Liver (tissue), 9 donors: ENCODE measurements around the gene BRD1. TPM values are rescaled to one million over a fixed set of nuclear protein-coding genes. Genes with fewer than 3 reads are reported as not detected.

Experiments used
- DNase-seq: peaks from one replicate; pipeline ENCODE4 v3.0.0-alpha.2; 2017; ENCODE audit warnings: low spot score
- H3K27ac ChIP-seq, 2 donors: one replicate each; pipeline ENCODE4 v1.7.0; 2013; ENCODE audit warnings: inconsistent platforms in 2 of 2, low read length in 2 of 2, control low read depth in 1 of 2, low read depth in 1 of 2, mild to moderate bottlenecking in 1 of 2
- H3K27me3 ChIP-seq, 4 donors: one replicate each; pipeline versions ENCODE4 v1.6.1 to v1.7.0; 2013; ENCODE audit warnings: low read length in 3 of 4, inconsistent platforms in 1 of 4, mild to moderate bottlenecking in 1 of 4, moderate library complexity in 1 of 4; ENCODE audit not compliant: control insufficient read depth in 4 of 4, insufficient read depth in 4 of 4
- H3K36me3 ChIP-seq, 4 donors: one replicate each; pipeline versions ENCODE4 v1.6.1 to v1.7.0; 2013; ENCODE audit warnings: low read length in 3 of 4, mild to moderate bottlenecking in 3 of 4, low read depth in 1 of 4, moderate library complexity in 1 of 4; ENCODE audit not compliant: control insufficient read depth in 4 of 4, insufficient read depth in 3 of 4
- H3K4me1 ChIP-seq, 4 donors: one replicate each; pipeline versions ENCODE4 v1.6.1 to v1.7.0; 2013; ENCODE audit warnings: low read length in 3 of 4, mild to moderate bottlenecking in 3 of 4, moderate library complexity in 1 of 4; ENCODE audit not compliant: control insufficient read depth in 4 of 4, insufficient read depth in 4 of 4
- H3K4me3 ChIP-seq, 3 donors: one replicate each; pipeline versions ENCODE4 v1.6.1 to v1.7.0; 2013; ENCODE audit warnings: low read length in 3 of 3, control low read depth in 1 of 3, low read depth in 1 of 3, mild to moderate bottlenecking in 1 of 3
- H3K9ac ChIP-seq, 2 donors: one replicate each; pipeline ENCODE4 v1.7.0; 2013; ENCODE audit warnings: low read length in 2 of 2, mild to moderate bottlenecking in 2 of 2, moderate library complexity in 2 of 2, control low read depth in 1 of 2, low read depth in 1 of 2
- H3K9me3 ChIP-seq, 4 donors: one replicate each; pipeline versions ENCODE4 v1.6.1 to v1.7.0; 2013; ENCODE audit warnings: low read length in 3 of 4; ENCODE audit not compliant: control insufficient read depth in 4 of 4
- ATF3 ChIP-seq: IDR thresholded peaks from 2 replicates; pipeline ENCODE4 v1.6.1; 2016; ENCODE audit warnings: antibody characterized with exemption
- CTCF ChIP-seq: fragments of 150-350 bp; IDR thresholded peaks from 2 replicates; pipeline ENCODE4 v1.5.1; 2017; ENCODE audit warnings: improper control_type of control experiment, low read depth, low read length; ENCODE audit not compliant: missing input control
- EGR1 ChIP-seq, 2 donors: IDR thresholded peaks; 2 replicates each; pipeline ENCODE4 v1.6.1; 2016 to 2018; ENCODE audit warnings: antibody characterized with exemption in 2 of 2, low read depth in 2 of 2
- HNF4G ChIP-seq: IDR thresholded peaks from 2 replicates; pipeline ENCODE4 v1.6.1; 2016; ENCODE audit warnings: antibody characterized with exemption
- JUND ChIP-seq, 2 donors: IDR thresholded peaks; 2 replicates each; pipeline ENCODE4 v1.6.1; 2016; ENCODE audit warnings: antibody characterized with exemption in 2 of 2
- MAX ChIP-seq: IDR thresholded peaks from 2 replicates; pipeline ENCODE4 v1.6.1; 2016; ENCODE audit warnings: antibody characterized with exemption
- NR2F2 ChIP-seq: IDR thresholded peaks from 2 replicates; pipeline ENCODE4 v1.6.1; 2016; ENCODE audit warnings: antibody characterized with exemption
- RXRA ChIP-seq, 2 donors: IDR thresholded peaks; 2 replicates each; pipeline ENCODE4 v1.6.1; 2017 to 2018; ENCODE audit warnings: antibody characterized with exemption in 2 of 2, mild to moderate bottlenecking in 1 of 2
- SP1 ChIP-seq: IDR thresholded peaks from 2 replicates; pipeline ENCODE4 v1.6.1; 2018; ENCODE audit warnings: antibody characterized with exemption, mild to moderate bottlenecking
- WGBS: extraction: QIAGEN DNeasy Blood & Tissue Kit; methylation state at CpG from one replicate; pipeline ENCODE4 v1.1.7; 2013; 5-methylcytosine and 5-hydroxymethylcytosine counted together
- polyA plus RNA-seq, 2 donors: library from polyadenylated mRNA; stranded (reverse) in 1 of 2; unstranded in 1 of 2; fragments of 200-250 nt in 1 of 2; fragments of >200 nt in 1 of 2; fragmentation: Nextera tagmentation in 1 of 2; extraction: Ambion mirVana in 1 of 2; gene quantifications; one replicate each; pipeline versions ENCODE4 v1.2.1 to v1.2.3, GENCODE V29; 2013 to 2015
- total RNA-seq, 2 donors: library from RNA; depleted of rRNA; stranded (reverse); fragments of >200 nt; gene quantifications; one replicate each; pipeline ENCODE4 v1.2.3, GENCODE V29; 2014
- TF ChIP-seq, protein P1 (sequence below): IDR thresholded peaks from 2 replicates; pipeline ENCODE4 v1.6.1; 2016; ENCODE audit warnings: antibody characterized with exemption
- donor health status: healthy.
- donor health status: healthy.
- donor health status: healthy.
- donor health status: healthy.
- donor health status: healthy.

The BRD1 gene
- total and polyA plus RNA-seq, 4 donors = 3.3 to 20.7 (median 11.6) TPM

DNA sequence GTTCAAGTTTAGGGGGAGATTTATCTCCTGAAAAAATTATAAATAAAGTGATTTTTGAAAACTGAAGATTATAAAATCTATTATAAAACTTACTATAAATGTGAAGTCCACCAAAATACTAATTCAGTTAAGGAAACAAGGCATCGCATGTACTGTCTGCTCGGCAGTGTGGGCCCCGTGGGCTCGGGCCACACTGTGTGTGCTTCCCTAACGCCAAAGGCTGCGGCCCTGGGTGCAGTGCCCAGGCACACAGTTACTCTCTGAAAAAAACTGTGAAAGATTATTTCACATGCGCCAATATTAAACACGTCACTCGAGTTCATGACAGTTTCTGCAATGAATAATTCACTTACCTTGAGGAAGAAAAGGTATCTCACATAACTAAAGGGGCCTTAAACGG is 39.8 kb downstream of the BRD1 start:
- DNase-seq = no peak
- Histone ChIP-seq H3K4me3 (no peak overlapping the region), H3K9me3 (no peaks in the 10 kb centered on the region), H3K27ac (peak overlapping the region in 1 of 2 donors; percentile 13), H3K4me1 (peaks cover 8 to 24% (median 17%) of the 10 kb centered on the region in 4 donors), H3K9ac (no peak overlapping the region), H3K36me3 (peaks cover 7 to 59% (median 32%) of the 10 kb centered on the region in 4 donors), H3K27me3 (no peaks in the 10 kb centered on the region)
- TF ChIP-seq EGR1 (IDR thresholded peaks at IDR 0.05; ENCODE audit: low read depth in 2 of 2) = no peak
- no peak for TF ChIP-seq HNF4G
- no peak for TF ChIP-seq ATF3
- TF ChIP-seq RXRA (IDR thresholded peaks at IDR 0.05) = no peak
- TF ChIP-seq, protein P1, sequence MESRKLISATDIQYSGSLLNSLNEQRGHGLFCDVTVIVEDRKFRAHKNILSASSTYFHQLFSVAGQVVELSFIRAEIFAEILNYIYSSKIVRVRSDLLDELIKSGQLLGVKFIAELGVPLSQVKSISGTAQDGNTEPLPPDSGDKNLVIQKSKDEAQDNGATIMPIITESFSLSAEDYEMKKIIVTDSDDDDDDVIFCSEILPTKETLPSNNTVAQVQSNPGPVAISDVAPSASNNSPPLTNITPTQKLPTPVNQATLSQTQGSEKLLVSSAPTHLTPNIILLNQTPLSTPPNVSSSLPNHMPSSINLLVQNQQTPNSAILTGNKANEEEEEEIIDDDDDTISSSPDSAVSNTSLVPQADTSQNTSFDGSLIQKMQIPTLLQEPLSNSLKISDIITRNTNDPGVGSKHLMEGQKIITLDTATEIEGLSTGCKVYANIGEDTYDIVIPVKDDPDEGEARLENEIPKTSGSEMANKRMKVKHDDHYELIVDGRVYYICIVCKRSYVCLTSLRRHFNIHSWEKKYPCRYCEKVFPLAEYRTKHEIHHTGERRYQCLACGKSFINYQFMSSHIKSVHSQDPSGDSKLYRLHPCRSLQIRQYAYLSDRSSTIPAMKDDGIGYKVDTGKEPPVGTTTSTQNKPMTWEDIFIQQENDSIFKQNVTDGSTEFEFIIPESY = no peak
- no peak for TF ChIP-seq NR2F2
- no peak for TF ChIP-seq CTCF
- no peak for TF ChIP-seq JUND (IDR thresholded peaks at IDR 0.05)
- 90% methylated on average over 10 of the region's 10 CpGs for WGBS

DNA sequence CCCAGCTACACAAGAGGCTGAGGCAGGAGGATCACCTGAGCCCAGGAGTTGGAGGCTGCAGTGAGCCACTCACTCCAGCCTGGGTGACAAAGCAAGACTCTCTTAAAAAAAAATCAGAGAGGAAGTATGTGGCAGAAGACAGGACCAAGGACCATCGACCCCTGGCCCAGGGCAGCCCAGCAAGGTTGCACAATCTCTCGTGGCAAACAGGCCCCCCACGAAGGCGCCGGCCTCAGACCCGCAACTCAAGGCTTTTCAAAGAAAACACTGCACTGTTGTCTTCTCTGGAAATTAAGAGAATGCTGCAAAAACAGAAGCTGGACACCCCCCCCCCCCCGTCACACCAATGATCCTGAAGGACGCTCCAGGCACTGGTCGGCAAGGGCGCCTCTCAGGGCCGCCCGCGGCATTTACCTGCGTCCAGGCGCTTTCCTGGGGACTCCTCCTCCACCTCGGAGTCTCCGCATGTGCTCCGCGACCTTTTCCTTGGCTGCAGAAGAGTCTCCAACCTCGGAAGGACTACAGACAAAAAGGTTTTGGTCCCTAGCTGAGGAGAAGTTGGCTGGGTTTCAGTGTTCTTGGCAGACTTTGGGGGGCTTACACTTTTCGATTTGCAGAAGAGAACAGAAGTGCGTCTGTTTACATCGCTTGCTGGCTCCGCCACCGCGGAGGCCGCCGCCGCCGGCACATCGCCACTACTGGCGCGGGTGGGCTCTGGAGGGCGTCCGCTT is 40.5 kb downstream of the BRD1 start:
- H3K4me1 ChIP-seq = peaks cover 8 to 24% (median 17%) of the 10 kb centered on the region in 4 donors
- H3K4me3 ChIP-seq = no peak overlapping the region
- H3K27me3 ChIP-seq = no peaks in the 10 kb centered on the region
- H3K9me3 ChIP-seq = no peaks in the 10 kb centered on the region
- H3K27ac ChIP-seq = no peak overlapping the region
- WGBS = 91% methylated on average over 35 of the region's 35 CpGs
- H3K9ac ChIP-seq = no peak overlapping the region
- DNase-seq = no peak
- H3K36me3 ChIP-seq = peaks cover 7 to 52% (median 27%) of the 10 kb centered on the region in 4 donors
- TF ChIP-seq SP1 (no peak), NR2F2 (no peak), MAX (no peak)
- TF ChIP-seq, protein P1 = no peak
